Liver (tissue), 9 donors: Measurements from ENCODE around the gene UQCRH. TPM values are rescaled to one million over a fixed set of nuclear protein-coding genes. Genes with fewer than 3 reads are reported as not detected.

ENCODE experiments used
- DNase-seq: peaks from one replicate; pipeline ENCODE4 v3.0.0-alpha.2; 2017; ENCODE audit warnings: low spot score
- H3K27ac ChIP-seq, 2 donors: one replicate each; pipeline ENCODE4 v1.7.0; 2013; ENCODE audit warnings: inconsistent platforms in 2 of 2, low read length in 2 of 2, control low read depth in 1 of 2, low read depth in 1 of 2, mild to moderate bottlenecking in 1 of 2
- H3K27me3 ChIP-seq, 4 donors: one replicate each; pipeline versions ENCODE4 v1.6.1 to v1.7.0; 2013; ENCODE audit warnings: low read length in 3 of 4, inconsistent platforms in 1 of 4, mild to moderate bottlenecking in 1 of 4, moderate library complexity in 1 of 4; ENCODE audit not compliant: control insufficient read depth in 4 of 4, insufficient read depth in 4 of 4
- H3K36me3 ChIP-seq, 4 donors: one replicate each; pipeline versions ENCODE4 v1.6.1 to v1.7.0; 2013; ENCODE audit warnings: low read length in 3 of 4, mild to moderate bottlenecking in 3 of 4, low read depth in 1 of 4, moderate library complexity in 1 of 4; ENCODE audit not compliant: control insufficient read depth in 4 of 4, insufficient read depth in 3 of 4
- H3K4me1 ChIP-seq, 4 donors: one replicate each; pipeline versions ENCODE4 v1.6.1 to v1.7.0; 2013; ENCODE audit warnings: low read length in 3 of 4, mild to moderate bottlenecking in 3 of 4, moderate library complexity in 1 of 4; ENCODE audit not compliant: control insufficient read depth in 4 of 4, insufficient read depth in 4 of 4
- H3K4me3 ChIP-seq, 3 donors: one replicate each; pipeline versions ENCODE4 v1.6.1 to v1.7.0; 2013; ENCODE audit warnings: low read length in 3 of 3, control low read depth in 1 of 3, low read depth in 1 of 3, mild to moderate bottlenecking in 1 of 3
- H3K9ac ChIP-seq, 2 donors: one replicate each; pipeline ENCODE4 v1.7.0; 2013; ENCODE audit warnings: low read length in 2 of 2, mild to moderate bottlenecking in 2 of 2, moderate library complexity in 2 of 2, control low read depth in 1 of 2, low read depth in 1 of 2
- H3K9me3 ChIP-seq, 4 donors: one replicate each; pipeline versions ENCODE4 v1.6.1 to v1.7.0; 2013; ENCODE audit warnings: low read length in 3 of 4; ENCODE audit not compliant: control insufficient read depth in 4 of 4
- FOXA1 ChIP-seq: IDR thresholded peaks from 2 replicates; pipeline ENCODE4 v1.6.1; 2016; ENCODE audit warnings: antibody characterized with exemption
- FOXA2 ChIP-seq: IDR thresholded peaks from 2 replicates; pipeline ENCODE4 v1.6.1; 2016; ENCODE audit warnings: antibody characterized with exemption
- GABPA ChIP-seq, 2 donors: IDR thresholded peaks in 1 of 2; conservative IDR thresholded peaks in 1 of 2; 2 replicates each; pipeline ENCODE4 v1.6.1; 2016; ENCODE audit warnings: antibody characterized with exemption in 2 of 2, mild to moderate bottlenecking in 1 of 2, moderate library complexity in 1 of 2
- HNF4A ChIP-seq, 2 donors: conservative IDR thresholded peaks; 2 replicates each; pipeline ENCODE4 v1.6.1; 2016; ENCODE audit warnings: antibody characterized with exemption in 2 of 2, mild to moderate bottlenecking in 2 of 2
- HNF4G ChIP-seq: IDR thresholded peaks from 2 replicates; pipeline ENCODE4 v1.6.1; 2016; ENCODE audit warnings: antibody characterized with exemption
- JUND ChIP-seq, 2 donors: IDR thresholded peaks; 2 replicates each; pipeline ENCODE4 v1.6.1; 2016; ENCODE audit warnings: antibody characterized with exemption in 2 of 2
- NR2F2 ChIP-seq: IDR thresholded peaks from 2 replicates; pipeline ENCODE4 v1.6.1; 2016; ENCODE audit warnings: antibody characterized with exemption
- RAD21 ChIP-seq, 2 donors: IDR thresholded peaks; 2 replicates each; pipeline ENCODE4 v1.6.1; 2016; ENCODE audit warnings: antibody characterized with exemption in 2 of 2, mild to moderate bottlenecking in 2 of 2
- RXRA ChIP-seq, 2 donors: IDR thresholded peaks; 2 replicates each; pipeline ENCODE4 v1.6.1; 2017 to 2018; ENCODE audit warnings: antibody characterized with exemption in 2 of 2, mild to moderate bottlenecking in 1 of 2
- SP1 ChIP-seq: IDR thresholded peaks from 2 replicates; pipeline ENCODE4 v1.6.1; 2018; ENCODE audit warnings: antibody characterized with exemption, mild to moderate bottlenecking
- TAF1 ChIP-seq: conservative IDR thresholded peaks from 2 replicates; pipeline ENCODE4 v1.6.1; 2016; ENCODE audit warnings: antibody characterized with exemption, mild to moderate bottlenecking
- YY1 ChIP-seq: IDR thresholded peaks from 2 replicates; pipeline ENCODE4 v1.6.1; 2016; ENCODE audit warnings: antibody characterized with exemption, mild to moderate bottlenecking
- WGBS: extraction: QIAGEN DNeasy Blood & Tissue Kit; methylation state at CpG from one replicate; pipeline ENCODE4 v1.1.7; 2013; 5-methylcytosine and 5-hydroxymethylcytosine counted together
- polyA plus RNA-seq, 2 donors: library from polyadenylated mRNA; stranded (reverse) in 1 of 2; unstranded in 1 of 2; fragments of 200-250 nt in 1 of 2; fragments of >200 nt in 1 of 2; fragmentation: Nextera tagmentation in 1 of 2; extraction: Ambion mirVana in 1 of 2; gene quantifications; one replicate each; pipeline versions ENCODE4 v1.2.1 to v1.2.3, GENCODE V29; 2013 to 2015
- total RNA-seq, 2 donors: library from RNA; depleted of rRNA; stranded (reverse); fragments of >200 nt; gene quantifications; one replicate each; pipeline ENCODE4 v1.2.3, GENCODE V29; 2014
- TF ChIP-seq, protein P1 (sequence below): fragments of 150-350 bp; IDR thresholded peaks from 2 replicates; pipeline ENCODE4 v1.5.1; 2017; ENCODE audit warnings: improper control_type of control experiment, low read depth, low read length; ENCODE audit not compliant: missing input control
- TF ChIP-seq, protein P2 (sequence below): IDR thresholded peaks from 2 replicates; pipeline ENCODE4 v1.6.1; 2016; ENCODE audit warnings: antibody characterized with exemption
- TF ChIP-seq, protein P3 (sequence below): IDR thresholded peaks from 2 replicates; pipeline ENCODE4 v1.6.1; 2016; ENCODE audit warnings: antibody characterized with exemption
- TF ChIP-seq, protein P4 (sequence below): IDR thresholded peaks from 2 replicates; pipeline ENCODE4 v1.6.1; 2016; ENCODE audit warnings: antibody characterized with exemption, mild to moderate bottlenecking
- TF ChIP-seq, protein P5 (sequence below): IDR thresholded peaks from 2 replicates; pipeline ENCODE4 v1.6.1; 2016; ENCODE audit warnings: antibody characterized with exemption
- donor health status: healthy.
- donor health status: healthy.
- donor health status: healthy.
- donor health status: healthy.
- donor health status: healthy.

Gene UQCRH
- total and polyA plus RNA-seq, 4 donors = 158 to 220 (median 201) TPM

DNA sequence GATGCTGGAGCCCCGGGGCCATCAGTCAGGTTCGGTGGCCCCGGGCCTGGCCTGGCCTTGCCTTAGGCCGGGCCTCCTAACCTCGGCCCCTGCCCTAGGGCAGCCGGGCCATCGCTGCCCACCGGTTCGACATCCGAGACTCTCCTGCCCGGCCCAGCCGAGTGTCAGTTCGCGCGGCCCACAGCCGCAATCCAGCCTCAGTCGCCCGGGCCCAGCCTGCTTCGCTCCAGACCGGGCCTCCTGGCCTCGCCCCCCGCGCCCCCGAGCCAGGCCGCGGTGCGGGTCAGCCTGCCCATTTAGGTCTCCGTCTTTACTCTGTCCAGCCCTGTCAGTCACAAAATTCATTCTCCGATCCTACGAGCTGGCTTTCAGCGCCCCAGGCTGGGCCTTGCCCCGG is 859 bp upstream of the UQCRH start:
- Histone ChIP-seq H3K27me3 (no peaks in the 10 kb centered on the region), H3K4me1 (peaks cover 6 to 28% (median 19%) of the 10 kb centered on the region in 4 donors), H3K4me3 (peak overlapping the region; percentile 72 to 95 (median 88)), H3K9me3 (no peaks in the 10 kb centered on the region), H3K36me3 (peaks cover 0 to 5% (median 4%) of the 10 kb centered on the region in 4 donors), H3K9ac (peak overlapping the region; percentile 29 to 91), H3K27ac (peak overlapping the region; percentile 95 to 96)
- DNase-seq = peak; percentile 70
- TF ChIP-seq GABPA (IDR thresholded peaks at IDR 0.05 in 1 of 2, conservative IDR thresholded peaks at IDR 0.05 in 1 of 2) (no peak), HNF4A (conservative IDR thresholded peaks at IDR 0.05) (no peak), FOXA1 (no peak), NR2F2 (no peak), HNF4G (no peak), JUND (IDR thresholded peaks at IDR 0.05) (no peak), TAF1 (no peak), FOXA2 (no peak), RXRA (IDR thresholded peaks at IDR 0.05) (no peak), SP1 (no peak), YY1 (no peak), RAD21 (IDR thresholded peaks at IDR 0.05) (no peak)
- TF ChIP-seq, protein P1, sequence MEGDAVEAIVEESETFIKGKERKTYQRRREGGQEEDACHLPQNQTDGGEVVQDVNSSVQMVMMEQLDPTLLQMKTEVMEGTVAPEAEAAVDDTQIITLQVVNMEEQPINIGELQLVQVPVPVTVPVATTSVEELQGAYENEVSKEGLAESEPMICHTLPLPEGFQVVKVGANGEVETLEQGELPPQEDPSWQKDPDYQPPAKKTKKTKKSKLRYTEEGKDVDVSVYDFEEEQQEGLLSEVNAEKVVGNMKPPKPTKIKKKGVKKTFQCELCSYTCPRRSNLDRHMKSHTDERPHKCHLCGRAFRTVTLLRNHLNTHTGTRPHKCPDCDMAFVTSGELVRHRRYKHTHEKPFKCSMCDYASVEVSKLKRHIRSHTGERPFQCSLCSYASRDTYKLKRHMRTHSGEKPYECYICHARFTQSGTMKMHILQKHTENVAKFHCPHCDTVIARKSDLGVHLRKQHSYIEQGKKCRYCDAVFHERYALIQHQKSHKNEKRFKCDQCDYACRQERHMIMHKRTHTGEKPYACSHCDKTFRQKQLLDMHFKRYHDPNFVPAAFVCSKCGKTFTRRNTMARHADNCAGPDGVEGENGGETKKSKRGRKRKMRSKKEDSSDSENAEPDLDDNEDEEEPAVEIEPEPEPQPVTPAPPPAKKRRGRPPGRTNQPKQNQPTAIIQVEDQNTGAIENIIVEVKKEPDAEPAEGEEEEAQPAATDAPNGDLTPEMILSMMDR = no peak
- TF ChIP-seq, protein P2, sequence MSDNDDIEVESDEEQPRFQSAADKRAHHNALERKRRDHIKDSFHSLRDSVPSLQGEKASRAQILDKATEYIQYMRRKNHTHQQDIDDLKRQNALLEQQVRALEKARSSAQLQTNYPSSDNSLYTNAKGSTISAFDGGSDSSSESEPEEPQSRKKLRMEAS = no peak
- TF ChIP-seq, protein P3, sequence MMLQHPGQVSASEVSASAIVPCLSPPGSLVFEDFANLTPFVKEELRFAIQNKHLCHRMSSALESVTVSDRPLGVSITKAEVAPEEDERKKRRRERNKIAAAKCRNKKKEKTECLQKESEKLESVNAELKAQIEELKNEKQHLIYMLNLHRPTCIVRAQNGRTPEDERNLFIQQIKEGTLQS = no peak
- TF ChIP-seq, protein P4, sequence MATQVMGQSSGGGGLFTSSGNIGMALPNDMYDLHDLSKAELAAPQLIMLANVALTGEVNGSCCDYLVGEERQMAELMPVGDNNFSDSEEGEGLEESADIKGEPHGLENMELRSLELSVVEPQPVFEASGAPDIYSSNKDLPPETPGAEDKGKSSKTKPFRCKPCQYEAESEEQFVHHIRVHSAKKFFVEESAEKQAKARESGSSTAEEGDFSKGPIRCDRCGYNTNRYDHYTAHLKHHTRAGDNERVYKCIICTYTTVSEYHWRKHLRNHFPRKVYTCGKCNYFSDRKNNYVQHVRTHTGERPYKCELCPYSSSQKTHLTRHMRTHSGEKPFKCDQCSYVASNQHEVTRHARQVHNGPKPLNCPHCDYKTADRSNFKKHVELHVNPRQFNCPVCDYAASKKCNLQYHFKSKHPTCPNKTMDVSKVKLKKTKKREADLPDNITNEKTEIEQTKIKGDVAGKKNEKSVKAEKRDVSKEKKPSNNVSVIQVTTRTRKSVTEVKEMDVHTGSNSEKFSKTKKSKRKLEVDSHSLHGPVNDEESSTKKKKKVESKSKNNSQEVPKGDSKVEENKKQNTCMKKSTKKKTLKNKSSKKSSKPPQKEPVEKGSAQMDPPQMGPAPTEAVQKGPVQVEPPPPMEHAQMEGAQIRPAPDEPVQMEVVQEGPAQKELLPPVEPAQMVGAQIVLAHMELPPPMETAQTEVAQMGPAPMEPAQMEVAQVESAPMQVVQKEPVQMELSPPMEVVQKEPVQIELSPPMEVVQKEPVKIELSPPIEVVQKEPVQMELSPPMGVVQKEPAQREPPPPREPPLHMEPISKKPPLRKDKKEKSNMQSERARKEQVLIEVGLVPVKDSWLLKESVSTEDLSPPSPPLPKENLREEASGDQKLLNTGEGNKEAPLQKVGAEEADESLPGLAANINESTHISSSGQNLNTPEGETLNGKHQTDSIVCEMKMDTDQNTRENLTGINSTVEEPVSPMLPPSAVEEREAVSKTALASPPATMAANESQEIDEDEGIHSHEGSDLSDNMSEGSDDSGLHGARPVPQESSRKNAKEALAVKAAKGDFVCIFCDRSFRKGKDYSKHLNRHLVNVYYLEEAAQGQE = no peak
- TF ChIP-seq, protein P5, sequence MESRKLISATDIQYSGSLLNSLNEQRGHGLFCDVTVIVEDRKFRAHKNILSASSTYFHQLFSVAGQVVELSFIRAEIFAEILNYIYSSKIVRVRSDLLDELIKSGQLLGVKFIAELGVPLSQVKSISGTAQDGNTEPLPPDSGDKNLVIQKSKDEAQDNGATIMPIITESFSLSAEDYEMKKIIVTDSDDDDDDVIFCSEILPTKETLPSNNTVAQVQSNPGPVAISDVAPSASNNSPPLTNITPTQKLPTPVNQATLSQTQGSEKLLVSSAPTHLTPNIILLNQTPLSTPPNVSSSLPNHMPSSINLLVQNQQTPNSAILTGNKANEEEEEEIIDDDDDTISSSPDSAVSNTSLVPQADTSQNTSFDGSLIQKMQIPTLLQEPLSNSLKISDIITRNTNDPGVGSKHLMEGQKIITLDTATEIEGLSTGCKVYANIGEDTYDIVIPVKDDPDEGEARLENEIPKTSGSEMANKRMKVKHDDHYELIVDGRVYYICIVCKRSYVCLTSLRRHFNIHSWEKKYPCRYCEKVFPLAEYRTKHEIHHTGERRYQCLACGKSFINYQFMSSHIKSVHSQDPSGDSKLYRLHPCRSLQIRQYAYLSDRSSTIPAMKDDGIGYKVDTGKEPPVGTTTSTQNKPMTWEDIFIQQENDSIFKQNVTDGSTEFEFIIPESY = no peak
- under 1% methylated on average over 32 of the region's 32 CpGs for WGBS
